Activated T-helper 17 cell treated with anti-CD3 and anti-CD28 coated beads, Interleukin-2, amount 50 U/mL, for 72 hours (primary cell): ENCODE measurements around the gene ENPP5. TPM values are rescaled to one million over a fixed set of nuclear protein-coding genes. Genes with fewer than 3 reads are reported as not detected.

ENCODE experiments used
- ATAC-seq: fragments of 150-1000 bp; cut with Tn5 transposase; replicated peaks from 2 replicates; pipeline ENCODE4 v1.10.0; 2021; ENCODE audit warnings: mild to moderate bottlenecking, moderate library complexity
- H3K27ac Mint-ChIP-seq: one replicate; pipeline ENCODE4 v1.8.0; 2022; ENCODE audit warnings: mixed read lengths
- H3K27me3 Mint-ChIP-seq: one replicate; pipeline ENCODE4 v1.8.0; 2022; ENCODE audit warnings: mixed read lengths
- H3K36me3 Mint-ChIP-seq: one replicate; pipeline ENCODE4 v1.8.0; 2022; ENCODE audit warnings: low read depth, mild to moderate bottlenecking, mixed read lengths
- H3K4me1 Mint-ChIP-seq: one replicate; pipeline ENCODE4 v1.8.0; 2022; ENCODE audit warnings: mixed read lengths
- H3K4me3 Mint-ChIP-seq: one replicate; pipeline ENCODE4 v1.8.0; 2022; ENCODE audit warnings: mild to moderate bottlenecking, mixed read lengths
- H3K9me3 Mint-ChIP-seq: one replicate; pipeline ENCODE4 v1.8.0; 2022; ENCODE audit warnings: mixed read lengths
- total RNA-seq, 2 donors: library from RNA; stranded (reverse); gene quantifications; one replicate each; pipeline ENCODE4 v1.2.3, GENCODE V29; 2022

ENPP5 gene
- total RNA-seq, 2 donors from 2014 or later: 0.45 TPM; not detected in 1

- Mint-ChIP-seq H3K4me1 (no peaks in the 10 kb centered on the region), H3K27me3 (no peaks in the 10 kb centered on the region), H3K9me3 (no peaks in the 10 kb centered on the region), H3K4me3 (no peak overlapping the region), H3K27ac (no peak overlapping the region), H3K36me3 (no peaks in the 10 kb centered on the region)
- no peak for ATAC-seq
Observed at GRCh38 chr6:46113370-46113769, 57.4 kb downstream of the ENPP5 start.

Other genes with a start within 250 kb of the ENPP5 start
- gene CLIC5, start 155.1 kb downstream of the ENPP5 start, total RNA-seq: 10 to 100 TPM; 10.6 to 10.7 TPM
- gene ENPP4, start 41.0 kb downstream of the ENPP5 start, total RNA-seq: 1 to 10 TPM; 7.4 to 9.1 TPM